GM19328 (cell line): Measurements from ENCODE around the gene FEM1A.
"Not testable (repeated sequence)": the region's sequence is repeated elsewhere in the genome, so short reads cannot be mapped to it uniquely, and the experiment has no call there.

ENCODE experiments used
- ATAC-seq: cut with Tn5 transposase; IDR thresholded peaks from one replicate; pipeline ENCODE4 v1.9.1; 2021; ENCODE audit warnings: mild to moderate bottlenecking, moderate library complexity; ENCODE audit not compliant: unreplicated experiment

The FEM1A gene

DNA sequence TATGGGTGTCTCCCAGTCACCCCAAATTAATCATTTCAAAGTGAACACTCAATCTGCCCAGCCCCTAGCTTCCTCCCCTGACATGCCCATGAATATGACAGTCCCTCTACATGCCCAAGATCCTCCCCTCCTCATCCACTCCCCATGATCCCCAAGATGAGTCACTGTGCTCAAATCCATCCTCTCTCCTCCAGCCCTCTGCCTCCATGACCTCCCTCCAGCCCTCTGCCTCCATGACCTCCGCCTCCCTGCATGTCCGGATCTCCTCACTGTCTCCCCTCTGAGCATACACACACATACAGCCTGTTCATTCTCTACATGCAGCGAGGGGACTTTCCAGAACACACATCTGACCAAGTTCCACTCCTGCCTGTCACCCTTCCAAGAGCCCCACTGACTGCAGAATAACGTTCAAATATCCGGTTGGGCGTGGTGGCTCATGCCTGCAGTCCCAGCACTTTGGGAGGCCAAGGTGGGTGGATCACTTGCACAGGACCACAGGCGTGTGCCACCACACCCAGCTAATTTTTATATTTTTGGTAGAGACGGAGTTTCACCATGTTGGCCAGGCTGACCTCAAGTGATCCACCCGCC is 18.4 kb upstream of the FEM1A start:
- no peak for ATAC-seq

DNA sequence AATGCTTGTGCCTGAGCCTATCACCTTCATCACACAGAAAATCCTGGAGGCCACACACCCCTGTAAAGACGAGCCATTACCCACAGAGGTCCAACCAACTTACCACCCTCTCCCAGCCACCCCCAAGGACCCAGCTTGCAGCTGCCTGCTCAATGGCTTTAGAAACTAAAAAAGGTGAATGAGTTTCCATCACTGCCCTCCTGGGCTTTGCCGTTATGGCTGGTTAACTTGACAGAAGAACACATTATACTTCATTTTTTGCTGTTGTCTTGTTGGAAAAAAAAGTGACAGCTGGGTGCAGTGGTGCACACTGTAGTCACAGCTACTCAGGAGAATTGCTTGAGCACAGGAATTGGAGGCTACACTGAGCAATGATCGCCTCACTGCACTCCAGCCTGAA is 17.4 kb upstream of the FEM1A start:
- no peak for ATAC-seq

DNA sequence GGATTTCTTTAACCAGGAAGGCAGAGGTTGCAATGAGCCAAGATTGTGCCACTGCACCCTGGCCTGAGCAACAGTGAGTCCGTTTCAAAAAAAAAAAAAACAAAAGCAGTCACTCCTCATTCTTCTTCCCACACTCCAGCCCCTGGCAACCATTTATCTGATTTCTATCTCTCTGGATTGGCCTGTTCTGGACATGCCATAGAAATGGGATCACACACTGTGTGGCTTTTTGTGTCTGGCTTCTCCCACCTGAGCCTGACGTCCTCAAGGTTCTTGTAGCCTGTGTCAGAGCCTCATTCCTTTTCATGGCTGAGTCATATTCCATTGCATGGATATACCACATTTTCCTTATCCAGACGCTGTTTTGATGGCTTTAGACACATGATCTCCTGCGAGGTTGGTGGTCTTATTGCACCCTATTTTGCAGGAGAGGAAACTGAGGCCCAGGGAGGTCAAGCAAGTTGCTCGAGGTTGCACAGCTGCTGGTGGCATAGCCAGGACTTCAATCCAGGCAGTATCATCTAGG is 15.8 kb upstream of the FEM1A start:
- no peak for ATAC-seq

DNA sequence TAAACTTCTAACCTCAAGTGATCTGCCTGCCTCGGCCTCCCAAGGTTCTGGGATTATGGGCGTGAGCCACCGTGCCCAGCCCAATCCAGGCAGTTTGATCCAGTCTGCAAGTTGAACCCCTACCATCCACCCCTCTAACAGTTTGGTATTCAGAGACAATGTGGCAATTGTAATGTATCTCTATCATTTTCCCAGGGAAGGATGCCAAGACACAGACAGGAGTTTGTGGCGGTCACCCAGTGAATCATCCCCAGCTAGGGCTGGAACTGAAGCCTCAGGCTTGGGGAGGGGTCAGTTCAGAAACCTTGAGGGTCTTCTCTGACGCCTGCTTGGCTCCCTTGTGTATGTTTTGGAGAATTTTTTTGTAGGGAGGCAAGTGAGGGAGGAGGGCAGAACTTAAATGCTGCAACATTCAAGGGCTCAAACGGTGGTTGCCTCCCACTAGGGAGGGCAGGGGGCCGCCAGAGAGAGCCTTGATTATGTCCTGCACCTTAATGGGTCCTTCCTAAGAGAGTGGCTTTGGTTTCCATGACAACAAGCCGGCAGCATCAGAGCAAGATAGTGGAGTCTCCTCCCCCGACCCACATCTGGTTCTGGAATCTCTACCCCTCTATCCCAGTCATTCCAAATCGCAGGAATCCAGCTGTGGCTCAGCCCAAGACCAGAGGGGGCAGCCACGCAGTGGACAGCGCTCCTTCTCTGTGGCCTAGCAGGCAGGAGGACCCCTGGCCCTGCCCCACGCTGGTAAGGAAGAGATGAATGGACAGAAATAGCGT is 14.9 kb upstream of the FEM1A start:
- ATAC-seq, result no peak

DNA sequence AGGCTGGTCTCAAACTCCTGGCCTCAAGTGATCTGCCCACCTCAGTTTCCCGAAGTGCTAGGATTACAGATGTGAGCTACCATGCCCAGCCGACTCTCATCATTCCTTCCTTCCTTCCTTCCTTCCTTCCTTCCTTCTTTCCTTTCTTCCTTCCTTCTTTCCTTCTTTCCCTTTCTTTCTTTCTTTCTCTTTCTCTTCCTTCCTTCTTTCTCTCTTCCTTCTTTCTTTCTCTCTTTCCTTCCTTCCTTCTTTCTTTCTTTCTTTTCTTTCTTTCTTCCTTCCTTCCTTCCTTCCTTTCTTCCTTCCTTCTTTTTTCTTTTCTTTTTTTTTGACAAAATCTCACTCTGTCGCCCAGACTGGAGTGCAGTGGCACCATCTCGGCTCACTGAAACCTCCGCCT is 13.4 kb upstream of the FEM1A start:
- not testable (repeated sequence) for ATAC-seq

DNA sequence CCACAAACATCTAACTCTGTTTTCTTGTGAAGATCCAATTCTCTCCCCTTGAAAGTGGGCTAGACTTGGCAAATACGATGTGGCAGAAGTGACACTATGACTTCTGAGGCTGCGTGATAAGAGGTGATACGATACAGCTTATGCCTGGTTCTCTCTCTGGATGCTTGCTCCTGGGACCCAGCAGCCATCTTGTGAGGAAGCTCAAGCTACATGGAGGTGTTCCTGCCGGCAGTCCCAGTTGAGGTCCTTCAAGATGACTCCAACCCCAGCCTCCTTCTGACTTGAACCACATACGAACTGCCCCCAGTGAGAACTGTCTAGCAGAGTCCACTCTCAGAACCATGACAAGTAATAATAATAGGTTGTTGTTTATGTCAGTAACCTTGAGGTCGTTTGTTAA is 10.7 kb upstream of the FEM1A start:
- no peak for ATAC-seq

DNA sequence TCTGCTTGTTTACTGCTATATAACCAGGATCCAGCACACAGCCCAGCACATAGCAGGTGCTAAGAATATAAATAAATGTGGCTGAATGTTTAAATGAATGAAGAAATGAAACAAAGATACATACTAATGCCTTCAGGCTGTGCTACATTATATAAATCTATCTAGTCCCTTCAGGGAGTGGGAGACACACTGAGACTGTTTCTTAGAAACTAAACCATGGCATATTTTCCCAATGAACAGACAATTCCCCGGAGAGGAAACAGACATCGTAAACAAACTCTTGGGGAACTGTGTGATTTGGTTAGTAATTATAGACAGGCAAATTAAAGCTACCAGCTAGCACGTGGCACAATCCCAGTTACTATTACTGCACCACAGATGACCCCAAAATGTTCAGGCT is 9.7 kb upstream of the FEM1A start:
- ATAC-seq, result no peak

DNA sequence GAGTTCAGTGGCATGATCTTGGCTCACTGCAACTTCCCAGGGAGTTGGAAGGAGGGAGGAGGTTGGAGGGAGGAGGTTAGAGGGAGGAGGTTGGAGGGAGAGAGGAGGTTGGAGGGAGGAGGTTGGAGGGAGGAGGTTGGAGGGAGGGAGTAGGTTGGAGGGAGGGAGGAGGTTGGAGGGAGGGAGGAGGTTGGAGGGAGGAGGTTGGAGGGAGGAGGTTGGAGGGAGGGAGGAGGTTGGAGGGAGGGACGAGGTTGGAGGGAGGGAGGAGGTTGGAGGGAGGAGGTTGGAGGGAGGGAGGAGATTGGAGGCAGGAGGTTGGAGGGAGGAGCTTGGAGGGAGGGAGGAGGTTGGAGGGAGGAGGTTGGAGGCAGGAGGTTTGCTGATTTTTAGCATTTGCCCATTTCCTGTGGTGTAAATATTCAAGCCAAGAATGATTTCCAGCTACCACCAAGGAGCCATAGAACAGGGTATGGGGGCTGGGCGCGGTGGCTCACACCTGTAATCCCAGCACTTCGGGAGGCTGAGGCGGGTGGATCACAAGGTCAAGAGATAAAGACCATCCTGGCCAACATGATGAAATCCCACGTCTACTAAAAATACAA is 5.0 kb upstream of the FEM1A start:
- not testable (repeated sequence) for ATAC-seq

DNA sequence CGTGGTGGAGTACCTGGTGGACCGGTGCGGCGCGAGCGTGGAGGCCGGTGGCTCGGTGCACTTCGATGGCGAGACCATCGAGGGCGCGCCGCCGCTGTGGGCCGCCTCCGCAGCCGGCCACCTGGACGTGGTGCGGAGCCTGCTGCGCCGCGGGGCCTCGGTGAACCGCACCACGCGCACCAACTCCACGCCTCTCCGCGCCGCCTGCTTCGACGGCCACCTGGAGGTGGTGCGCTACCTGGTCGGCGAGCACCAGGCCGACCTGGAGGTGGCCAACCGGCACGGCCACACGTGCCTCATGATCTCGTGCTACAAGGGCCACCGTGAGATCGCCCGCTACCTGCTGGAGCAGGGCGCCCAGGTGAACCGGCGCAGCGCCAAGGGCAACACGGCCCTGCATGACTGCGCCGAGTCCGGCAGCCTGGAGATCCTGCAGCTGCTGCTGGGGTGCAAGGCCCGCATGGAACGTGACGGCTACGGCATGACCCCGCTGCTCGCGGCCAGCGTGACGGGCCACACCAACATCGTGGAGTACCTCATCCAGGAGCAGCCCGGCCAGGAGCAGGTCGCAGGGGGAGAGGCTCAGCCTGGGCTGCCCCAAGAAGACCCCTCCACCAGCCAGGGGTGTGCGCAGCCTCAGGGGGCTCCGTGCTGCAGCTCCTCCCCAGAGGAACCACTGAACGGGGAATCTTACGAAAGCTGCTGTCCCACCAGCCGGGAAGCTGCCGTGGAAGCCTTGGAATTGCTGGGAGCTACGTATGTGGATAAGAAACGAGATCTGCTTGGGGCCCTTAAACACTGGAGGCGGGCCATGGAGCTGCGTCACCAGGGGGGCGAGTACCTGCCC is 708 bp downstream of the FEM1A start:
- not testable (repeated sequence) for ATAC-seq

DNA sequence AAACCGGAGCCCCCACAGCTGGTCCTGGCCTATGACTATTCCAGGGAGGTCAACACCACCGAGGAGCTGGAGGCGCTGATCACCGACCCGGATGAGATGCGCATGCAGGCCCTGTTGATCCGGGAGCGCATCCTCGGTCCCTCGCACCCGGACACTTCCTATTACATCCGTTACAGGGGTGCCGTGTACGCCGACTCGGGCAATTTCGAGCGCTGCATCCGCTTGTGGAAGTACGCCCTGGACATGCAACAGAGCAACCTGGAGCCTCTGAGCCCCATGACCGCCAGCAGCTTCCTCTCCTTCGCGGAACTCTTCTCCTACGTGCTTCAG is 1.3 kb downstream of the FEM1A start:
- not testable (repeated sequence) for ATAC-seq

DNA sequence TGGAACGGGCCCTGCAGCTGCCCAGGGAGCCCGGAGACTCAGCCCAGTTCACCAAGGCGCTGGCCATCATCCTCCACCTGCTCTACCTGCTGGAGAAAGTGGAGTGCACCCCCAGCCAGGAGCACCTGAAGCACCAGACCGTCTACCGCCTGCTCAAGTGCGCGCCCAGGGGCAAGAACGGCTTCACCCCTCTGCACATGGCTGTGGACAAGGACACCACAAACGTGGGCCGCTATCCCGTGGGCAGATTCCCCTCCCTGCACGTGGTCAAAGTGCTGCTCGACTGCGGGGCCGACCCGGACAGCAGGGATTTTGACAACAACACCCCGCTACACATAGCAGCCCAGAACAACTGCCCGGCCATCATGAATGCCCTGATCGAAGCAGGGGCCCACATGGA is 1.7 kb downstream of the FEM1A start:
- not testable (repeated sequence) for ATAC-seq

DNA sequence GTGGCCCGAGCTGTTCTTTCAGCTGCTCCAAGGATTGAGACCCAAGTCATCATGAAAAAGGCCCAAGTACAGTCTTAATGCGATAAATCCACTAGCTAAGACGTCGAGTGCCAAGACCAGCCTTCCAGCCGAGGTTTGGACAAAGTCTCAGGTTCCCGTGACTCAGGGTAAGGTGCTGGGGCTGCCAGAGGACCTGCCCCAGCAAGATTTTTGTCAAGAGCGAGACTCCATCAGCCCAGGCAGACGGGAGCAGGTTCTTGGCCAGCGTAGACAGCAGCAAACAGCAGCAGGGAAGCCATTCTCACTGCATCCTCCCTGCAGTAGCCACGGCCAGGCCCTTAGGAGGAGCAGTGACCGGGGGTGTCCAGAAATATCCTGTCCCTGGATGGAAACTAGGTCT is 3.4 kb downstream of the FEM1A start:
- ATAC-seq, result no peak

DNA sequence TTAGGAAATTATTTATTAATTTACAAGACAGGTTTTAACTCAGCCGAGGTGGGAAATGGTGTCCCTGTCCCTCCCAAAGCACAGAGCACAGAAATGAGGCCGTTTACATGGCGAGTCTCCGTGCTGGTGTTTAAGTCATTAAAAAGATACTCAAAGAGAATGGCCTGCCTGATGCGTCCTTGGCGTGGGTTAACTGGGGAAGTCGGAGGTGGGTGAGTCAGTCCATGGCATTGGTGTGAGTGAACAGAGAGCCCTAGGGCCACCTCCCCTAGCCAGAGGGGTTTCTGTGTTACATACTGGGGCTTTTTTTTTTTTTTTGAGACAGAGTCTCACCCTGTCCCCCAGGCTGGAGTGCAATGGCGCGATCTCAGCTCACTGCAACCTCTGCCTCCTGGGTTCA is 3.9 kb downstream of the FEM1A start:
- ATAC-seq, result no peak

DNA sequence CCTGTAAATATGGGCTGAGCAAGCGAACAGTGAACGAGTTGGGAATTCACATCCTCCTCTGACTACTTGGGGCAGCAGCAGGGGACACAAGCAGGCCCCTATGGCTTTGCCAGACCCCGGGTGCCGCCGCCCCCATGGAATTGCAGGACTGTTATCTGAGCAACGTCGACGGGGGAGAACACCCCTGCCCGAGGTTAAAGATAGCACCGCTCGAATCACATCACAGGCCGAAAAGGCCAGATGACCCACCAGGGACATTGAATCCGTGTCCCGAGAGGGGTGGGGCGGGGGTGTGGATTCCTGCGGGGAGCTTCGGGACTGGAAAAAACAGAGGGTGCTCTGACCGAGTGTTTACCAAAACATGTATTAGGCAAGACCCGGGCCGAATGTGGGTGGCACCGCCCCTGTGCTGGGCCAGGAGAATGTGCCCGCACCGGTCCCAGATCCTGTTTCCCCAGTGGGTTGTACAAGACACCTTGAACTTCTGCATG is 9.1 kb downstream of the FEM1A start:
- no peak for ATAC-seq

DNA sequence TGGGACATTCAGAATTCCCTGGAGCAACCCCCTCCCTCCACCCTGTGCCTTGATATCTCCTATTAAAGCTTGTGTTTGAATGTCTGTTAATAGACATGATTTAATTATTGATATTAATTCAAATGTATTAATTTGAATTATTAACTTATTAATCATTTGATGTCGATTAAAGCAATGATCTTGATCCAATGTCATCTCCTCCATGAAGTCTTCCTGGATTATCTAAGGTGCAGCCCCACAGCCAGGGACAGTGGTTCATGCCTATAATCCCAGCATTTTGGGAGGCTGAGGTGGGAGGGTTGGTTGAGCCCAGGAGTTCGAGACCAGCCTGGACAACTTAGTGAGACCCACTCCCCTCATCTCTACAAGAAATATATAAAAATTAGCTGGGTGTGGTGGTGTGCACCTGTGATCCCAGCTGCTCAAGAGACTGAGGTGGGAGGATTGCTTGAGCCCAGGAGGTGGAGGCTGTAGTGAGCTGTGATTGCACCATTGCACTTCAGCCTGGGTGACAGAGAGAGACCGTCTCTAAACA is 9.6 kb downstream of the FEM1A start:
- ATAC-seq, result no peak

DNA sequence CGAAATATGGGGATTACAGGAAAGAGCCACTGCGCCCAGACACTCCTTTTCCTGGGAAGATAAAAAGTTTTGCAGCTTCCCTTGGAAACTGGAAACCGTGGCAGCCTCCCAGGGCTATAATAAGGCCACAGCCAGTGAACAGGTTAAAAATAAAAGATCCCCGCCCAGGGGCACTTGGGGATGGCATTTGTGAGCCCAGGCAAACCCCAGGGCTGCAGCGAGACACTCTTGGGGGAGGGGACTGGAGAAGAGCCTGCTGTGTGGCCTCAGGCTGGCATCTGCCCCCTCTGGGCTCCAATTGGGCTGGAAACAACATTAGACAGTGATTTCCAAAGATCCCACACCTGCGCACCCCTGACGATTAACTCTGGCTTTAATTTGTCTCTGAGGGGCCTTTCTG is 11.2 kb downstream of the FEM1A start:
- no peak for ATAC-seq

DNA sequence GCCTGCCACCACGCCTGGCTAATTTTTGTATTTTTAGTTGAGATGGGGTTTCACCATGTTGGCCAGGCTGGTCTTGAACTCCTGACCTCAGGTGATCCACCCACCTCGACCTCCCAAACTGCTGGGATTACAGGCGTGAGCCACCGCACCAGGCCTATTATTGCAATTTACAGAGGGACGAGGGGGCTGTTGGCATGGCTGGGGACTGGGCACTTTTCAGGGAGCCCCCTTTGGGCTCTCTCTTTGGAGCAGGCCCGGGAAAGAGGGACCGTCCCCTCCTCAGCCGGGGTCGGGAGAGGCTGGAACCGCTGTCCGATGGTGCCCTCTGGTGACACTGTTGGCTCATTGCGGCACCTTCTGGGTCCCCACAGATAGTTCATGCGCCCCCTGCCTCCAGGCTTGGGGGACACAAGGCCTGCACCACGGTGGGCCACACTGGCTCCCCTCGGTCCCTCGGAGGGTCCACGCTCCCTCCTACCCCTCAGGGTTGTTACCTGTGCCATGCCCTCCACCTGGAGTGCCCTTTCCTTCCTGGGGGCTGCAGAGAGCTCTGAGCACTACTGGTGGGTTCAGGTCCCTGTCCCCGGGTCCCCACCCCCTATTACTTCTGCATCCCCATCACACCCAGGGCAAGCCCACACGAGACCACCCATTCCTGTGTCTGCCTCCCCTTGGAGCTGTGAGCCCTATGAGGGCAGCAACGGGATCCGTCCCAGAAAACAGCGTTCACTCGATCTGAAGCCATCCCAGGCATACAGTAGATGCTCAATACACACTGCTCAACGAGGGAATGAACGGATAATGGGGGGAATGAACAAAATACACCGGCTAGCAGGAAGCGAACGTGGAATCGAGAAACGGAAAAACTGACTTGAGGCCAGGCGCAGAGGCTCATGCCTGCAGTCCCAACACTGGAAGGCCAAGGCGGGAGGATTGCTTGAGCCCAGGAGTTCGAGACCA is 12.5 kb downstream of the FEM1A start:
- no peak for ATAC-seq

DNA sequence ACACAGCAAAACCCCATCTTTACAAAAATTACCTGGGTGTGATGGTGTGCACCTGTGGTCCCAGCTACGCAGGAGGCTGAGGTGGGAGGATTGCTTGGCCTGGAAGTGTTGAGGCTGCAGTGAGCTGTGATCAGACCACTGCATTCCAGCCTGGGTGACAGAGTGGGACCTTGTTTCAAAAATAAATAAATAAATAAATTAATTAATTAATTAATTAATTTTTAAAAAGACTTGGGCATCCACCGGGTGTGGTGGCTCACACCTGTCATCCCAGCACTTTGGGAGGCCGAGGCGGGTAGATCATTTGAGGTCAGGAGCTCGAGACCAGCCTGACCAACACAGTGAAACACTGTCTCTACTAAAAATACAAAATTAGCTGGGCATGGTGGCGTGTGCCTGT is 13.6 kb downstream of the FEM1A start:
- ATAC-seq, result not testable (repeated sequence)

DNA sequence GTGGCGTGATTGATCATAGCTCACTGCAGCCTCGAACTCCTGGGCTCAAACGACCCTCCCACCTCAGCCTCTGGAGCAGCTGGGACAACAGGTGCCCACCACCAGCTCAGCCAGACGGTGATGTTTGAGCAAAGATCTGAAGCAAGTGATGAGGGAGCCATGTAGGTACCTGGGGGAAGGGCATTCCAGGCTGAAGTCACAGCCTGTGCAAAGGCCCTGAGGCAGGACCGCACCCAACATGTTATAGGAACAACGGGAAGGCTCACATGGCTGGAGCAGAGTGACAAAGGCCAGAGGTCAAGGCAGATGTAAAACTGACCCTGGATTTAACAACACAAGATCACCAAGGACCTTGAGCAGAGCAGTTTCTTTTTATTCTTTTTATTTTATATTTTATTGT is 14.8 kb downstream of the FEM1A start:
- no peak for ATAC-seq

DNA sequence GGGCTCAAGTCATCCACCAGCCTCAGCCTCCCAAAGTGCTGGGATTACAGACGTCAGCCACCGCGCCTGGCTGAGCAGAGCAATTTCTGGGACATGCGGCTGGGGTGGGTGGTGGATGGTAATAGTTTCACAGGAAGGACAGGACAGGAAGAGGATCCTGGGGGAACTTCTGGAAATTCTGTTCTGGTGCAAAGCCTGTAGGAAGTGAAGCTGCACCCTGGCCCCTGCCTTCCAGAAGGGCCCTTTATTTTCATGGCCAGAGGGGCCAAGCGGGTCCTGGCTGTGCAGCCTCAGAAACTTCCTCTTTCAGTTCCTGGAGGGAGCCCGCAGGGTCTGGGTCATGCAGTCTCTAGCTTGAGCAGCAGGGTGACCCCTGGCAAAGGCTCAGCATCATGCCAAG is 15.7 kb downstream of the FEM1A start:
- no peak for ATAC-seq
